ENCODE data around the gene LILRA6.
A peak's percentile ranks its signal among the peaks of the same experiment; 100 is the strongest.
"Not testable (repeated sequence)": the region's sequence is repeated elsewhere in the genome, so short reads cannot be mapped to it uniquely, and the experiment has no call there.

LILRA6 gene

DNA sequence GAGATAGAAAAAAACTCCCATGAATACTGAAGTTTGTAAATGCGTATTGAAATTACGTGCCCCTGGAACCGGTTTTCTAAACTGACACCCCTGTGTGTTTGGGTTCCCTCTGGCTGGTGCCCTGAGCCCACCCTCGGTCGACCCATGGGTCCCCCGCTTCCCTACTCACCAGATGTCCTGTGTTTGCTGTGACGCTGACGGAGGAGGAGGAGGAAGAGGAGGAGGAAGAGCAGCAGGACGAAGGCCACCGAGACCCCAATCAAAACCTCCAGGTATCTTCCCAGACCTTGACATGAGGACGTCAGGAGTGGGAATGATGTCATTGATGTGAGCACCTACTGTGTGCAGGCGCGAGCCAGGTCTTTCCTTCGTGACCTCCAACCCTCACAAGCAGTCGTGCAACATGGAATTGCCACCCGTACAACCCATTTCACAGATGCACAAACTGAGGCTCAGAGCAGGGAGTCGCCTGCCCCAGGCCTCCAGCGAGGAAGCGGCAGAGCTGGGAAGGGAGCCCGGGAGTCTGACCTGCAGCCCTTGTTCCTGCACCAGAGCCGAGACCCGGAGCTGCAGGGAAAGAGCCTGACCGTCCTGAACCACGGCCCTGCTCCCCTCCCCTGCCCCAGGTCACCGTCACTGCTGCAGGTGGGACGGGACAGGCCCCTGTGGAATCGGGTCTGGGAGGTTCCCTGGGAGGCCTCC lies 23.5 kb downstream of the LILRA6 start:
- H3K4me3 ChIP-seq = no peak overlapping the region
- TF ChIP-seq POLR2AphosphoS5 (IDR thresholded peaks at IDR 0.05; ENCODE audit: borderline replicate concordance, low read depth, low read length) = no peak
- no peak for TF ChIP-seq EZH2 (IDR thresholded peaks at IDR 0.05)
- TF ChIP-seq FOXP2 (optimal IDR thresholded peaks at IDR 0.05; ENCODE audit: control extremely low read depth, extremely low read length, insufficient read depth) = no peak
- H3K27ac ChIP-seq = no peak overlapping the region
- H3K9ac ChIP-seq (ENCODE audit: insufficient read length) = no peak overlapping the region
- no peaks in the 10 kb centered on the region for H3K9me3 ChIP-seq (ENCODE audit: low read depth, low read length)
- no peak for DNase-seq (ENCODE audit: low read depth, low spot score)
- no peaks in the 10 kb centered on the region for H3K36me3 ChIP-seq (ENCODE audit: insufficient read depth, low read length)

GRCh38 chr19:54218259-54218658 lies 24.3 kb downstream of the LILRA6 start:
- H3K9me3 ChIP-seq (ENCODE audit: low read depth, low read length) = no peaks in the 10 kb centered on the region
- no peak overlapping the region for H3K9ac ChIP-seq (ENCODE audit: insufficient read length)
- no peaks in the 10 kb centered on the region for H3K36me3 ChIP-seq (ENCODE audit: insufficient read depth, low read length)
- TF ChIP-seq EZH2 (IDR thresholded peaks at IDR 0.05) (no peak), FOXP2 (optimal IDR thresholded peaks at IDR 0.05; ENCODE audit: control extremely low read depth, extremely low read length, insufficient read depth) (no peak), POLR2AphosphoS5 (IDR thresholded peaks at IDR 0.05; ENCODE audit: borderline replicate concordance, low read depth, low read length) (no peak)
- H3K4me3 ChIP-seq = no peak overlapping the region
- no peak overlapping the region for H3K27ac ChIP-seq
- no peak for DNase-seq (ENCODE audit: low read depth, low spot score)

- not testable (repeated sequence) for H3K9me3 ChIP-seq (ENCODE audit: low read depth, low read length); H3K4me3 ChIP-seq; H3K9ac ChIP-seq (ENCODE audit: insufficient read length); H3K27ac ChIP-seq; DNase-seq (ENCODE audit: low read depth, low spot score); H3K36me3 ChIP-seq (ENCODE audit: insufficient read depth, low read length)
Observed at GRCh38 chr19:54217517-54218247, 24.9 kb downstream of the LILRA6 start.

- DNase-seq (ENCODE audit: low read depth, low spot score) = no peak
Observed at GRCh38 chr19:54216869-54217268, 25.7 kb downstream of the LILRA6 start.

DNA sequence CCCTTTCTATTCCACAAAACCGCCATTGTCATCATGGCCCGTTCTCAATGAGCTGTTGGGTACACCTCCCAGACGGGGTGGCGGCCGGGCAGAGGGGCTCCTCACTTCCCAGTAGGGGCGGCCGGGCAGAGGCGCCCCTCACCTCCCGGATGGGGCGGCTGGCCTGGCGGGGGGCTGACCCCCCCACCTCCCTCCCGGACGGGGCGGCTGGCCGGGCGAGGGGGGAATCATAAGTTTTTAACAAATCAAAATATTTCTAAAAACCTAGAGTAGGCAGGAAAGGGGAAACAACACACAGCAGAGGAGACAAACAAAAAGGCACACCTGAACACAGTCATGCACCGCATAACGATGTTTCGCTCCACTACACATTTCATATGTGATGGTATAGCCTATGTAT lies 27.9 kb downstream of the LILRA6 start:
- H3K9me3 ChIP-seq (ENCODE audit: low read depth, low read length); H3K27ac ChIP-seq; H3K36me3 ChIP-seq (ENCODE audit: insufficient read depth, low read length); DNase-seq (ENCODE audit: low read depth, low spot score); H3K9ac ChIP-seq (ENCODE audit: insufficient read length); H3K4me3 ChIP-seq: not testable (repeated sequence)

More at GRCh38 chr19:54216869-54217268, 25.7 kb downstream of the LILRA6 start:
- TF ChIP-seq FOXP2 (optimal IDR thresholded peaks at IDR 0.05; ENCODE audit: control extremely low read depth, extremely low read length, insufficient read depth) (no peak), EZH2 (IDR thresholded peaks at IDR 0.05) (no peak), POLR2AphosphoS5 (IDR thresholded peaks at IDR 0.05; ENCODE audit: borderline replicate concordance, low read depth, low read length) (no peak)
- Histone ChIP-seq H3K9ac (ENCODE audit: insufficient read length) (no peak overlapping the region), H3K4me3 (no peak overlapping the region), H3K9me3 (ENCODE audit: low read depth, low read length) (no peaks in the 10 kb centered on the region), H3K27ac (no peak overlapping the region), H3K36me3 (ENCODE audit: insufficient read depth, low read length) (no peaks in the 10 kb centered on the region)

DNA sequence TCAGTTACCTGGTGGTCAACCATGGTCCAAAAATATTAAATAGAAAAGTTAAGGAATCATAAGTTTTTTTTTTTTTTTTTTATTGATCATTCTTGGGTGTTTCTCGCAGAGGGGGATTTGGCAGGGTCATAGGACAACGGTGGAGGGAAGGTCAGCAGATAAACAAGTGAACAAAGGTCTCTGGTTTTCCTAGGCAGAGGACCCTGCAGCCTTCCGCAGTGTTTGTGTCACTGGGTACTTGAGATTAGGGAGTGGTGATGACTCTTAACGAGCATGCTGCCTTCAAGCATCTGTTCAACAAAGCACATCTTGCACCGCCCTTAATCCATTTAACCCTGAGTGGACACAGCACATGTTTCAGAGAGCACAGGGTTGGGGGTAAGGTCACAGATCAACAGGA lies 28.4 kb downstream of the LILRA6 start:
- H3K4me3 ChIP-seq; H3K27ac ChIP-seq; H3K9me3 ChIP-seq (ENCODE audit: low read depth, low read length); H3K36me3 ChIP-seq (ENCODE audit: insufficient read depth, low read length); DNase-seq (ENCODE audit: low read depth, low spot score); H3K9ac ChIP-seq (ENCODE audit: insufficient read length): not testable (repeated sequence)

GRCh38 chr19:54211235-54211634 lies 31.4 kb downstream of the LILRA6 start:
- Histone ChIP-seq H3K4me3 (no peak overlapping the region), H3K9me3 (ENCODE audit: low read depth, low read length) (no peaks in the 10 kb centered on the region), H3K36me3 (ENCODE audit: insufficient read depth, low read length) (peaks cover 22% of the 10 kb centered on the region), H3K9ac (ENCODE audit: insufficient read length) (no peak overlapping the region), H3K27ac (no peak overlapping the region)
- no peak for TF ChIP-seq FOXP2 (optimal IDR thresholded peaks at IDR 0.05; ENCODE audit: control extremely low read depth, extremely low read length, insufficient read depth)
- no peak for TF ChIP-seq EZH2 (IDR thresholded peaks at IDR 0.05)
- no peak for TF ChIP-seq POLR2AphosphoS5 (IDR thresholded peaks at IDR 0.05; ENCODE audit: borderline replicate concordance, low read depth, low read length)
- no peak for DNase-seq (ENCODE audit: low read depth, low spot score)

GRCh38 chr19:54209811-54210494 lies 32.6 kb downstream of the LILRA6 start:
- H3K4me3 ChIP-seq = no peak overlapping the region
- no peaks in the 10 kb centered on the region for H3K9me3 ChIP-seq (ENCODE audit: low read depth, low read length)
- TF ChIP-seq FOXP2 (optimal IDR thresholded peaks at IDR 0.05; ENCODE audit: control extremely low read depth, extremely low read length, insufficient read depth) (peak; percentile 40), POLR2AphosphoS5 (IDR thresholded peaks at IDR 0.05; ENCODE audit: borderline replicate concordance, low read depth, low read length) (no peak; the same call in 1 of the 2 replicates)
- no peak overlapping the region for H3K9ac ChIP-seq (ENCODE audit: insufficient read length)
- H3K27ac ChIP-seq = peak overlapping the region; percentile 12
- peaks cover 35% of the 10 kb centered on the region for H3K36me3 ChIP-seq (ENCODE audit: insufficient read depth, low read length)
- DNase-seq (ENCODE audit: low read depth, low spot score) = no peak
